Endometrial microvascular endothelial cells (primary cell): ENCODE results near the gene SGF29. TPM values are rescaled to one million over a fixed set of nuclear protein-coding genes. Genes with fewer than 3 reads are reported as not detected.
"Not testable (repeated sequence)": the region's sequence is repeated elsewhere in the genome, so short reads cannot be mapped to it uniquely, and the experiment has no call there.

Experiments
- in situ Hi-C: cut with HindIII; loops from 2 replicates; pipeline ENCODE4 v1.10.0; 2017; ENCODE audit warnings: low sequenced_read_pairs, low pct_unique_long_range_greater_than_20kb; ENCODE audit errors: inconsistent ontology term
- total RNA-seq: library from RNA; depleted of rRNA; stranded (reverse); fragments of >200 nt; gene quantifications from one replicate; pipeline ENCODE4 v1.2.3, GENCODE V29; 2015; ENCODE audit errors: inconsistent ontology term

SGF29 gene
- total RNA-seq, 1 donor from 2014 or later = 6.8 TPM

DNA sequence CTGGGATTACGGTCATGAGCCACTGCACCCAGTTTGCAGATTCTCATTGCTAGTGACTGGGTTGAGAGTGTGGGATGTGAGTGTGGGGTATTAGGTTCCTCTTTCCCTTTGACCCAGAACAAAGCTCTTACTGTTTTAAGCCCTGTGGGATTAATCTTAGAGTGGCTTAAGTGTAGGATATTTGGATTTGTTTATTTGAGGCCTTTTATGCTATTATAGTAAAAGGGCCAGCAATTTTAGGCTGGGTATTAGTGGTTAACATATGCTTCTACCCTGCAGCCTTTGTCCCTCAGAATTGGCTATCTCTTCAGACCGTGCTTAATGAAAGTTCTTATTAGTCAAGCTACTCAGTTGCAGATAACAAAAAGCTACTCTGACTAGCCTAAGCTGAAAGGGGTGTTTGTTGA is 3.2 kb downstream of the SGF29 start:
- in situ Hi-C loops = no loop called here

DNA sequence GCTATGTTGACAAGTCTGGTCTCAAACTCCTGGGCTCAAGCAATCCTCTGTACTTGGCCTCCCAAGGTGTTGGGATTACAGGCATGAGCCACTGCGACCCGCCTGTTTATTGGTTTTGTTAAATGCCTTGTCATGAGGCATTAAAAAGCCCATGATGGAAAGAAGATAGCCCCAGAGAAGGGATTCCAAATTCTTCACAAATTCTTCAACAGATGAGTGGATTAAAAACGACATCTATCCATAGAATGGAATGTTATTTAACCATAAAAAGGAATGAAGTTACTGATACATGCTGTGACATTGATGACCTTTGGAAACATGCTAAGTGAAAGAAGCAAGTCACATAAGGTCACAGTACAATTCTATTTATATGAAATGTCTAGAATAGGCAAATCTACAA is 4.7 kb downstream of the SGF29 start:
- in situ Hi-C loops = no loop called here

DNA sequence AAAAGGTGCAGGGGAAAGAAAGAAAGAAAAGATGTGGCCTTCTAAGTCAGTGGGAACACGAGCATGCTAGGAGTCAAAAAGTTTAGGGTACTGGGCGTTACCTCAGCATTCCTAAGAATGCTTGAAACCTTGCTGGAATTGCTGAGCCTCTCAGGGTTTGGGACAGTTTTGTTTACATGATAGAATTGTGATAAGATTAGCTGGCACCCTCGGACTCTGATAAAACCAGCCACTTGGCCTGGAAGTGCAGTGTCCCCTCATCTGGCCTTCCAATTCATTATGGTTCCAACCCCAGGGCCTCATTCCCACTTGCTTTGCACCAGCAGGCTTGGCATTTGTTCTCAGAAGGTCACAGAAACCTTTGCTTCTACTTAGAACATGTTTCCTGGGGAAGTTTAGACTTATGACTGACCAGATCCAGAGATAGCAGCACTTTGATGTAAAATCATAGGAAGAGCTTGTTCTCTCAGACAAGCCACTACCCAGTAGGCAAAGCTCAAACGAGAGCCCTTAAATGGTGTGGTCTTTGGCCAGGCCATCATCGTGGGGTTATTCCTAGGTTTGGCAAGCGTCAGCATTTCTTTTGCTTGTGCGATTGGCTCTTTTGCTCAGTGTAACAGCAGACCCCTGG is 8.0 kb downstream of the SGF29 start:
- in situ Hi-C loops = no loop called here

- in situ Hi-C loops = no loop called here
Observed at GRCh38 chr16:28562199-28562598, 8.5 kb downstream of the SGF29 start.

- in situ Hi-C loops = no loop called here
Observed at GRCh38 chr16:28563218-28563617, 9.5 kb downstream of the SGF29 start.

- in situ Hi-C loops = not testable (repeated sequence)
Observed at GRCh38 chr16:28566233-28566925, 12.7 kb downstream of the SGF29 start.

DNA sequence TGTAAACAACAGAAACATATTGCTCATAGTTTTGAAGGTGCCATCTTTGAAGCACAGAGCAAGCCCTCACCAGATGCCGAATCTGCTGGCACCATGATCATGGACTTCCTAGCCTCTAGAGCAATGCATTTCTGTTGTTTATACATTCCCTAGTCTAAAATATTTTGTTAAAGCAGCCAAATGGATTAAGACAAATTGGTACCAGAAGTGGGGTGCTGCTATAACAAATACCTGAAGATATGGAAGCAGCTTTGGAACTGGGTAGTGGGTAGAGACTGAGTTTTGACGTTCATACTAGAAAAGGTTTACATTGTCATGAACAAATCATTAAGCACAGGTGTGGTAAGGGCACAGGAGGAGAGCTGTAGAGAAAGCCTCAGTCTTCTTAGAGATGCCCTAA is 13.6 kb downstream of the SGF29 start:
- in situ Hi-C loops = no loop called here

DNA sequence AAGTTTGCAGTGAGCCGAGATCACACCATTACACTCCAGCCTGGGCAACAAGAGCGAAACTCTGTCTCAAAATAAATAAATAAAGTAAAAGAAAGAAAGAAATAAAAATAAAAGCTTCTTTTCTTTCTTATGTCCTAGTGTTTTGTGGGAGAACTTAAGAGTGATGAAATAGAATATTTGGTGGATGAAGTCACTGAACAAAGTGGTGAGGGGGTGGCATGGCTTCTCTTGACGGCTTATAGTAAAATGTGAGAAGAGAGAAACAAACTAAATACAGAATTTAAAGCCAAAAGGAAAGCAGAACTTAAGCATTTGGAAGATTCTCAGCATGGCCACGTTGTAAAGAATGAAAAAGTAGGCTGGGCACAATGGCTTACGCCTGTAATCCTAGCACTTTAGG is 15.3 kb downstream of the SGF29 start:
- in situ Hi-C loops = no loop called here

DNA sequence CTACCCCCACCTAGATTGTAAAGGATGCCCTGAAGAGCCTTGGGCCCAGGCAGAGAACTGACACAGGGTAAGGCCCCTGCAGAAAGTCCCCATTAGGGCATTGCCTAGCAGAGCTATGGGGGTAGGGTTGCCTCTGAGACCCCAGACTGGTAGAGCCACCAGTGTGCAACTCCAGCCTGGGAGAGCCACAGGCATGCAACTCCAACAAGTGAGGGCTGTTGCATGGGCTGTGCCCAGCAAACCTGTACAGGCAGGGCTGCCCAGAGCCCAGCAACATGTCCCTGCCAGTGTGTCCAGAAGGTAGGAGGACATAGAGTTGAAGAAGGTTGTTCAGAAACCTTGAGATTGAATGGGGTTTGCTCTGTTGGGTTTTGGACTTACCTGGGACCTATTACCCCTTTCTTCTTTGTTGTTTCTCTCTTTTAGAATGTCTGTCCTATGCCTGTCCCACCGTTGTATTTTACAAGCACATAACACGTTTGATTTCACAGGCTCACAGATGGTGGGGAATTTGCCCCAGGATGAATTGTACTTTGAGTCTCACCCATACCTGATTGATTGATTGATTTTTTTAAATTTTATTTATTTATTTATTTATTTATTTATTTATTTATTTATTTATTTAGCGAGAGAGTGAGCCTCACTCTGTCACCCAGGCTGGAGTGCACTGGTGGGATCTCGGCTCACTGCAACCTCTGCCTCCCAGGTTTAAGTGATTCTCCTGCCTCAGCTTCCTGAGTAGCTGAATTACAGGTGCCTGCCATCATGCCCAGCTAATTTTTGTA is 16.4 kb downstream of the SGF29 start:
- in situ Hi-C loops = no loop called here

DNA sequence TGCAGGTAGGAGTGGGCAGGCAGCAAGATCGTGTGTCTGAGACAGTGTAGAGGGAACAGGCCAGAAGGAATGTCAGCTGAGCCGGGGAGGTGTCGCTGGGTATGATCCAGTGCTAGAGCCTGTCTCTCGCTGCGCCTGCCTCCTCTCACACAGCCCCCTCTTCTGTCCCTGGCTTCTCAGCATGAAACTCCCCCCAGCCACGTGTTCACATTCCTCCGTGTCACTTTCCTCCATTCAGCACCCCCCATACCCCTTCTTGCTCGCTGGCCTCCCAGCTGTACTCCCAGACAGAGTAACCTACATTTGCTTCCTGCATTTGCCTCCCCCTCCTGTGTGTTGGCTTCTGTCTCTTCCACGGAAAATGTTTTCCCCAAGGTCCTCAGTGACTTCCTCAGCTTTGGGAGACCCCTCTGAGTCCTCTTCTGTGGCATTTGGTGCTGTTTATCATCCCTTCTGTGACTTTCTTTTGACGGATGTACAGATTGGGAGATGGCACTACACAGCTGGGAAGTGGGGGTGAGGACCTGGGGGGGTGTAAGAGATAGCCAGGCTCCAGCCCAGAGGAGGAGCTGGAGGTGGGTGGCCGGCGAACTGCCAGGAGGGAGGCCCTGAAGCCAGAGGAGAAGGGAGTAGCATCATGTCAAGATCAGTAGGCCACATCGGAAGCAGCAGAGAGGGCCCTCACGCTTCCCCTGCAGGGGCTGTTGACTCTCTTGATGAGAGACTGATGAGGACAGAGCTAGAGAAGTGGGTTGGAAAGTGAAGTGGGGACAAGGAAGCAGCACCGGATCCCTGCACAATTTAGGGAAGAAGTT is 19.2 kb downstream of the SGF29 start:
- in situ Hi-C loops = no loop called here

GRCh38 chr16:28573738-28574718 is 20.3 kb downstream of the SGF29 start:
- in situ Hi-C loops = no loop called here

DNA sequence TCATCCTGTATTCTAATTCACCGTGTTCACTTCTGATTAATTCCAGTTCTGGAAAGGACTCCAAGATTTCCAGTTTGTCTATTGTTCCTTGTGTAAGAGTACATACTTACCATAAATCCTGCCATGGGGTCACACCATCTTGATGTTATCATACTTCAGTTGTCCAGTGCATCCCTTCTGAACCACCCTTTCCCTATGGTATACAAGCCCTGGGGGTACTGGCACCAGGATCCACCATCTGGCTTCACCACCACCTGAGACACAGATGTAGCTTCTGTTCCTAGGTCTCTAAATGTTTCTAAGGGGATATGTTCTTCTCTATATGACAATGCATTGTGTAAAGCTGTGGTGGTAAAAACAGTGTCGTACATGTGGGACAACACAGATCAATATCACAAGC is 21.2 kb downstream of the SGF29 start:
- in situ Hi-C loops = no loop called here

- in situ Hi-C loops = no loop called here
Observed at GRCh38 chr16:28575446-28576109, 21.9 kb downstream of the SGF29 start.

GRCh38 chr16:28580726-28581315 is 27.1 kb downstream of the SGF29 start:
- in situ Hi-C loops = no loop called here

DNA sequence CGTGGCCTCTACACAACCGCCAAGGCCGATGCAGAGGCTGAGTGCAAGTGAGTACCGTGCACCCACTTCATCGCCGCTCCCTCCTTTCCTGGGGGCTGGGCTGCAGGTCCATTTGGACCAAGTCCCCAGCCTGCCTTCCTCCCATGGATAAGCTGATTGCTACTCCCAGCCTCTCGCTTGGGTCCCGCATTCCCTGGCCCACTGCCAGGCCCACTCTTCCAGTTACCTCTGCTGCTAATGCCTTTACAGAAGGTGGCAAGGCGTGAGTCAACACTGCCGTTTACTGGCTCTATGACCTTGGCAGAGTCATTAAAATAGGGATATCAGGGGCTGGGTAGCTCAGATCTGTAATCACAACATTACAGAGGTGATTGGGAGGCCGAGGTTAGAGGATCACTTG is 32.0 kb downstream of the SGF29 start:
- in situ Hi-C loops = no loop called here

- in situ Hi-C loops = no loop called here
Observed at GRCh38 chr16:28586466-28586865, 32.7 kb downstream of the SGF29 start.

GRCh38 chr16:28587386-28587785 is 33.7 kb downstream of the SGF29 start:
- in situ Hi-C loops = no loop called here
